Anterior cingulate cortex (tissue), 58 donors: ENCODE measurements around the gene TMEM245.

ENCODE experiments used
- DNase-seq, 58 donors: peaks; one replicate each; lab custom pipeline; 2025; lab: John Stamatoyannopoulos, UW

The TMEM245 gene

DNA sequence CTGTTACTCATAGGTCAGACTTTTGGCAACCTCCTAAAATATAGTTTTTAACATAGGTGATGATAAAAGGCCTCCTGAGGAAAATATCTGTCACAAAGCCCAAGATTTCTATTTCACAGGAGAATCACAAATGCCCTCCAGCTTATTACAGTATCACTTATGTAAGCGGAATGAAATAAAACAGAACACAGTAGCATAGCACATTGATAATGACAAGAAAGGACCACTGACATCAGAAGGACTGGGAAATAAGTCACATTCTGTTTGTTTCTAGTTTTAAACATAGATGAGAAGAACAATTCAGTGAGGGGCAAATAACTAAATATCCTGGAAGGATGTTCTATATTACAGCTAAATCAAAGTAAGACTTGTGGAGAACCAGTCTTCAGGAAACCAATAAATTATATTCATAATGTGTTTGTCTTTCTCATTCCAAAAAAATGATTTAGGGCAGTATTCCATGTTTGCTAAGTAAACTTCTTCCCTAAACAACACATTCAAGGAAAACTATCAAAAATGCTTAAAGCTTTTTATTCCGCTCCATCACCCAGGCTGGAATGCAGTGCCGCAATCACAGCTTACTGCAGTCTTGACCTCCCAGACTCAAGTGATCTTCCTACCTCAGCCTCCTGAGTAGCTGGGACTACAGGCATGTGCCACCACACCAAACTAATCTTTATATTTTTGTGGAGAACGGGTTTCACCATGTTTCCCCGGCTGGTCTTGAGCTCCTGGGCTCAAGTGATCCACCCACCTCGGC, 85.6 kb downstream of the TMEM245 start:
- DNase-seq = no peak

DNA sequence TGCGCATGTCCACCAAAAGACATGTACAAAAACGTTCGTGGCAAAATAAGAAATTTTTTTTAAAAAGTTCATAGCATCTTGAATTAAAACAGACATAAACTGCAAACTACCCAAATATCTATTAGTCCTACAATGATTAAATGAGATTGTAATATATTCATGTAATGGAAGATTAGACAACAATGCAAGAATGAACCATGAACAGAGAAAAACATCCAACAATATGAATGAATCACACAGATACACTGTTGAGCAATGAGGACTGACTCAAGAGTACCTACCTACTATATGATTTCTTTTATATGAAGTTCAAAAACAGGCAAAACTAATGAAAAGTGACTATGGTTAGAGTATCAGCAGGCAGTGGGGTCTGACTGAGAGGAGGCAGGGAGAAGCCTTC, 88.5 kb downstream of the TMEM245 start:
- no peak for DNase-seq

DNA sequence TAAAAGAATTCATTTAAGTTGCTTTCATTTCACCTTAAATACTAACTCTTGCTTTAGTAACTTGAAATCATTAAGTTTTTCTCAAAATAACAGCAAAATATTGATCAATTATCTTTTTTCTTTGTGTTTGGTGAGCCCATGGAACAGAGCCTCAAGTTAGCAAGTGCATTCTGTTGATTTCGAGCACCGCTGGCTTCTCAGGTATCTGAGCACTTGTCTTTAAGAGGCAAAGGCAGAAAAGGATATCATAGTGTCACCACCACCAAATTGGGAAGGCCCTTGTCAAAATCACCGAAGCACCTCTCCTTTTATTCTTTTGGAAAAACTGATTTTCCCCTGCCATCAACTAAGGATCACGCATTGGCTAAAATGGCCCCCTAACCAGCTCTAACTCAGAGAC, 89.3 kb downstream of the TMEM245 start:
- DNase-seq = no peak

DNA sequence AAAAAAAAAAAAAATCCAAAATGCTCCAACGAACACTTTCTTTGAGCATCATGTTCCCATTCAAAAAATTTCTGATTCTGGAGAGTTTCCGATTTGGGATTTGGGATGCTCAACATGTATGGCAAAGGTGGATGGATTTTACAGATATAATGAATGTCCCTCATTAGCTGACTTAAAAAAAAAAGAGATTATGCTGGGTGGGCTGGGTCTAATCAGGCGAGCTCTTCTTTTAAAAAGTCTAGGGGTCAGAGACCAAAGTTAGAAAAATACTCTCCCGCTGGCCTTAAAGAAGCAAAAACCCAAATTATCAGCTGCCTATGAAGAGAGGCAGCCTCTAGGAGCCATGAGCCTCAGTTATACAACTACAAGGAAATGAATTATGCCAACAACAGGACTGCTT, 91.3 kb downstream of the TMEM245 start:
- DNase-seq = no peak

DNA sequence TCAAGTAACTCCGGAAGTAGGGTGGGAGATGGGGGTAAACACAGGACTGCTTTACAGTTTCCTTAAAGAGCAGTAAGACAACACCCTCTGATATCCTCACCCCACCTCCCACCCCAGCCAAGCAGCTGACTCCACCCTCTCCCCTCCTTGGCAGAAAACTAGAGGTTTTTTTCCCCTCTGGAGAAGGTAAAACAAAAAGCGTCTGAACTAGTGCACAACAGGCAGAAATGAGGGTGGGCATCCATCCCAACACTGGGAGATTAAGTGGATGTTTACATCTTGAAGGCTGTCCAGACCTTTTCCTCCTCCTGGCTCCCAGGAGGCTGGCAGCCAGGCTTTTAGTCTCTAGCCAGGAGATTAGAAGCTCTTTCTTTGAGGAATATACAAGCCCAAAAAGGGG, 92.6 kb downstream of the TMEM245 start:
- DNase-seq = no peak

DNA sequence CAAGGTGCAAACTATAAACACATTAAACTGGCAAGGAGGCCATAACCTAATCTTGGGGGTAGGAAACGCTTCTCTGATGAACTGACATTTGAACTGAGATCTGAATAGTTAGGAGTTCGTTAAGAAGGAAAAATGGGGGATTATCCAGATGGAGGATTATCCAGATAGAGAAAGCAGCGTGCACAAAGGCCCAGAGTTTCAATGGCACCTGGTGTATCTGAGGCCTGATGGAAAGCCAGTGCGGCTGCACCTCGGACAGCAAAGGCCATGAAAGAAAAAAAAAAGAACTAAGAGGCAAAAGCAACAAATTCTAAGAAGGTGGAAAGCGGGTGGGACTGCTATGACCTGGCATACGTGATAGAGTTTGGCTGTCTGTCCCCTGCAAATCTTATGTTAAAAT, 93.4 kb downstream of the TMEM245 start:
- DNase-seq = no peak

DNA sequence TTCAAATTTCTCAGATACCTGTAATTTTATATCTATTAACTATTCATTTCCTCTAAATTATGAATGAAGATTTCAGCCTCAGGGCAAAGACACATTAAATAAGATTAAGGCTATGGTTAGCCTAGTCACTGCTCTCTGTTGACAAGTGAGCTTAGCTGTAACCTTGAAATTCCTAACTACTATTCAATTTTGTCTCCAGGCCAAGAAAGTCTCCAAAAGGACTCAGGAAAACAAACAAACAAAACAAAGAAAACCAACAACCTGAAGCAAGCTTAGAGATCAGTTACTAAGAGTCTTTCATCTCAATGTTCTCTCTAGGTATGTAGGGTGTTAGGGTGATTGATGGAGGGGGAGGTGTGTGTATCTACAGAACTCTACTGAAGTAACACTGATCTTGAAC, 96.9 kb downstream of the TMEM245 start:
- no peak for DNase-seq

DNA sequence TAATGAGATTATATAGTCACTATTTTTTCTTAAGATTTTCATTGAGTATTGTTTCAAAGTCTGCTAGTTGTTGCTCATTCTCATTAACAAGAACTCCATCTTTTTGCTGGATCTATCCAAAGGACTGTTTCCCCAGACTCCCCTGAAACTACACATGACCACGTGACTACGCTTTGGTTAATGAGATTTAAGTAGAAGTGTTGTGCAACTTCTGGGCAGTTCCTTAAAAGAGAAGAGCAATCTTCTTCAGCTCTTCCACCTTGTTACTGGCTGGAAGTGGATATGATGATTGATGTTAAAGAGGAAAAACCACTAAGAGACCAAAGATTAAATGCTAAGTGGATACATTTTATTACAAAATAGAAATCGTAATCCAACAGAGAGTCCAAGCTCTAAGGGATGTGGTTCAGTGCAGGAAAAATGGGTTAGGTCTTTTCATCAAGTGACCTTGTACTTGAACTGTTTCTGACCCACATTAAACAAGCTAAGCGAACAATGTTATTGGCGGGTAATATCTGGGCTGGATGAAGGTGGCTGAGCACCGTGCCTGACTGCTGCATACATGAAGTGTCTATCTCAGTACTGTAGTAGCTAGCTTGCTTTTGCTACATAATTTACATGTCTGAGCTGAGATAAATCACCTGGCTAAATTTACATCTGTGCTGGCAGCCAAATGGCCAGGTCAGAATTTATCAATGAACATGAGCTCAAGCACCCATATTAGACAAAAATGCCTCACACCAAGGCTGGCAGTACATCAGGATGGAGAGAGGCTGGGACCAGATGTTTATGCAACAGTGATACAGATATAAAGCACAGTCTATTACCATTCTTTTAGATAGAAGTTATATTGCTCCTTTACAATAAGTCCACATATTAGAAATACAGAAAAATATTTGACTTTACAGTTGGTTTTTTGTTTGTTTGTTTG, 98.9 kb downstream of the TMEM245 start:
- no peak for DNase-seq

DNA sequence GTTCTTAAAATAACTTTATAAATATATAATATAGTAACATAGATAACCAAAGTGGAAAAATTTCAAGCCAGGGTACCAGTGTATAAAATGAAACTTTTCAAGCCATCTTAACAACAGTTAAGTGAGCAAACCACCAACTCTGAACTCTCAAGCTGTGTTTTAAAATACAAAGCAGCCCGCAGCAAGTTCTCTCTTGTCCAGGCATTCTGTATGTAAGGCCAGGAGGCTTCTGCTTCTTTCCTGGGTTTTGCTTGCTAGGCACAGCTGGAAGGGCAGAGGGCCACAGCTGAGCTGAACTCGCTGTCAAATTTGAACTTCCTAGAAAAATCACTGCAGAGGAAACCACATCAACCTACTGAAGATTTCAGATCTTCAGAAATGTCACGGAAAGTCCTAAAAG, 99.6 kb downstream of the TMEM245 start:
- DNase-seq = no peak

DNA sequence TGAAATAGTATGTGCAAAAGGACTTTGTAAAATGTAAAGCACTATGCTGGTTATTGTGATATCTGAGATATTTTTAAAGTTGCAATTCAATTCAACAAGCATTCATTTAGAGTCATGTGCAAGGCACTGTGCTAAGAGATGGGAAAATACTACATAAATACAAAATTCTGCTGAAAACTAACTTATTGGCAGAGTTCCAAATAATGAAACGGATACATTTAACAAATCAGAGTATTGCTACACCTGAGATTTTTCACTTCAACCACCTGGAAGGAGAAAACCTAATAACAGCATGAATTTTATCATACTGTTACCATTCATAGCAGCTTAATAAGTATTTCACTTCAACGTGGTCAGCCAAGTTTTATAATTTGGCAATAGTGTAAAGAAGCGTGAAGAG, 100.3 kb downstream of the TMEM245 start:
- no peak for DNase-seq

DNA sequence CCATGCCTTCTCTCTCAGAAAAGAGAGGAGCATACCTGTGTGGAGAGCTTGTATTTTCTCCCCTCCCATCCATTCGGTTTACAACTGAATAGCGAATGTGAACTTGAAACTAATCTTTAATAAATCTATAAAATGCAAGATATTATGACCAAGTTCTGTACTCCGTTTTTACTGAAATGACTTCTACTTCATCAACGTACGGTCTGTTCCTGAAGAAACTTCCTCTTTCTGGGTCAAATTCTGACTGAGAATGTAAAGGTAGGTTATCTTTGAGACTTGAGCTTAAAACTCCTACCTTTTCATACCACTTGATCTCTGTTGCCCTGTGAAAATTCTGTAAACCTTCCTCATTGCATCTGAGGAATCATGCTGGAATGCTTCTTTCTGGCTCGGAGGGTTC, 102.3 kb downstream of the TMEM245 start:
- no peak for DNase-seq

DNA sequence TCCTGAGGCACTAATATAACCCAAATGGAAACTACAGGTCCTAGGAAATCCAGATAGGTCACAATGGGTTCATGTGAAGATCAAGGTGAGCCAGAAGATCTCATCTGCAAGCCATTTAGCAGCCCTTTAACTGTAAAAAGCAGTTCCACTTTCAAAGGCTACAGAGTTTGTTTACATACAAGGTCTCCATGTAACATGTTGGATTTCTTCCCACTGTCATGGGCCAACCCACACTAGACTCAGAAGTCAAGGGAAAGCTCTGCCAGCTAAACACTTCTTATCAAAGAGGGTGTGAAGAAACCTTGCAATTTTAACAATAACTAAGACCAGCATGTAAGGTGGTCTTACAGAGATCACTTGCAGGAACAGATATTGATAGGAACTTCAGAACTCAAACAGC, 102.7 kb downstream of the TMEM245 start:
- no peak for DNase-seq

DNA sequence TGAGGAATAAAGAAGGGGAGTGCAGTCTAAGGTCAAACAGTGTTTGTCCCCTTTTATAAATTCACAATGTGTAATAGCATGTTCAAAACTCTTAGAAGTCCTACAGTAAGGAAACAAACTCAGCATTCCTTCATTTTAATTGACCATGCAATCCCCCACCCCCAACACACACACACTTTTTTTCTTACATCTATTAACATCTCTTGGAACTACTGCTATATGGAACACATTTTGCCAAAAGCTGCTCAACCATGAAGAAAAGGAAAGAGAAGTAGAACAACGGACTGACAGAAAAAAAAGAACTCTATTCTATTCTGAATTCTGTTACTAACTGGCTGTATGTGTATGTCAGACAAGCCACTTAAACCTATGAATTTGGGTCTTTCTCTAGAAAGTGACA, 103.6 kb downstream of the TMEM245 start:
- no peak for DNase-seq

DNA sequence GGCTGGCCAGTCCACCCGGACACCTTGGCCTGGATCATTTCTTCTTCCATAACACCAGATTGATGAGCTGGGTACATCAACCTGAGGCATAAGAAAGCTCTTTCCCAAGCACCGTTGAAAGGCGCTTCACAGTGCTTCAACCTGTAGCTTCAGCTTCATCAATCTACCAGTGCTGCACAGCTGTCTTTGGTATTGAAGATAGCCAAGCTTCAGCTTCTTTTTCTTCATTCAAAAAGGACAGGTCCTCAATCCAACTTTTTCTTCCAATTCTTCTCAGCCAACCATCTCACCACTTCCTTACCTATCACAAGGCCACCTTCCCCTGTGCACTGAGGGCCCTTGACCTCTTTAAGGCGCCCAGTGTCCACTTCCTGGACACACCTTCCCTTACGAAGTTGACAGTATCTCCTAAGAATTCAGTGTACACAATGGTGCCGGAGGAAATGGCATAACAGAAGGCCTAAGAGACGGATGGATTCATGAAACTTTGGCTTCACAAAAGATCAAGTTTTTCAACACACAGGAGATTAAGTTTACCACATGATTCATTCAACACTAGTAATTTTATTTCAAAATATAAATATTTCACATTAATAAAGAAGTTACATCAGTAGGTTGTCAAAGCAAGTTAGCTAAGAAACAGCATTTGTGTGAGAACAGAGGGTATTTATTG, 105.0 kb downstream of the TMEM245 start:
- no peak for DNase-seq

DNA sequence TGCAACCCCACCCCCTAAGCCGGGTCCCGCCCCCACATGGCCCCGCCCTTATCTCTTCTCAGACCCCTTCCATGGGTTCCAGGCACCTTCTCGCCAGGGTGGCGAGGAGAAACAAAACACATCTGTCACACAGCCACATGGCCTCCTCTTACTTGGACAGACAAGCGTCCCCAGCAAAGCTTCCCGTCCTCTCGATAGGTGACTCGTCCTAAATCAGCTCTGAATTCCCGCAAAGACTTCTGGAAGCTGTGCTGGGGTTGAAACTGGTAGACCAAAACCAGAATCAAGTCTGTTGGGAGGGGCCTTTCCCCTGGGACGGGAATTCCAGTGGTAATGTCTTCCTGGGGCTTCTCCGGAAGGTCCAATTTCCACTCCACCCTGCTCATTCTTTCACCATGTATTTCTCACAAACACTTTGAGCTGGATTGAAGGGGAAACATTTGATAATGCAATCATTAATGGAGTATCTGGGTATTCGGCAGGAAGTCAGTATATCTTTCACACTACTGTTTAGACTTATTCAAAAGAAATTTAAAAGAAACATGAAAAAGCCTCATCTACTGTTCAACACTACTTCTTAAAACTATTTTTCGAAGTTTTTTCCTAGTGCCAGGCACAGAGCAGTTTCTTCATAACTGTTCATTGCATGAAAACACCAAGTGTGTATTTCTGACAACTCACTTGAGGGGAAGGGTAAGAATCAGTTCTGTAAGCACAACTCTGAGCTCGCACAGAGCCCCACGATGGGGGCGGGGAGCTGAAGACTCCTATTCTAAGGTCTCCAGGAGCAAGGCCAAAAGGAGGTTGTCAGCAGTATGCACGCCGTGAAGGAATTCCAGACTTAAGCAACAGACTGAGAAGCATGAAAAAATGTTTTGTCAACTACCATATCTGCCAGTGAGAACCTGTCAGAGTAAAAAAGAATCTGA, 105.8 kb downstream of the TMEM245 start:
- peak in 4 of 58 donors; percentile 2 to 83 (median 31) for DNase-seq

DNA sequence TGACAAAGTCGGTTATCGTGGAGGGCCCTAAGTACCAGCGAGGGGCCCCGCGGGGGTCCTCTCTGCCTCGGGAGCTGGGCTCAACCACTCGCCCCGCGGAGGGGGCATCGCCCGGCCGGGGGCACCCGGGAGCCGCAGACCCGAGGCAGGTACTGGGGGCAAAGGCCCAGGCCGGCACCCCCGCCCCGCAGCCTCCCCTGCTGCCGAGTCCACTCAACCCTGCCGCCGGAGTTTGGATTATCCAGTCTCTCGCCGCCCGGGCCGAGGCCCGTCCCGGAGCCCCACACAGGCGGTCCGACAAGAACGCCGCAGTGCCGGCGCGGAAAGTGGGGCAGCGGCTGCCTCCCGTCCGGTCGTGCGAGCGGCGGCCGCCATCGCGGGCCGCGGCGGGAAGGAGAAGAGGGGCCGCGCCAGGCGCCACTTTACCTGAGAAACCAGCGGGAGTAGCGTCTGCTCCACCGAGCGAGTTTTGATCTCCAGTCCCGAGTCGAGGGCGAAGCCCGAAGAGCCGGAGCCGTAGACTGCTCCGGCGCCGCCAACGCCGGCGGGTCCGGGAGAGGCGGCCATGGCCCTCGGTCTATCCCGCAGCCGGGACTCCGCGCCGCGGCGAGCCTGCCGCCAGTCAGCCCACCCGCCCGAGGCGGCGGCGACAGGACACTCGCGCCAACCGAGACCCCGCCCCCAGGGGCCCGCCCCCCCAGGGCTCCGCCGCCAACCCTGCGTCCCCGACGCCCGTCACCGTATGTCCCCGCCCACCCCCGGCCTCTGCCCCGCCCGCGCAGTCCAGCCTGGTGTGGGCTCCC, 106.7 kb downstream of the TMEM245 start, which contains the start of gene CTNNAL1:
TSS of gene CTNNAL1 (minus strand) at position 624 of the 803 bp plus-strand sequence. CDS start at position 567, 57 bp downstream.
- DNase-seq = peak; percentile 26 to 94 (median 86)

DNA sequence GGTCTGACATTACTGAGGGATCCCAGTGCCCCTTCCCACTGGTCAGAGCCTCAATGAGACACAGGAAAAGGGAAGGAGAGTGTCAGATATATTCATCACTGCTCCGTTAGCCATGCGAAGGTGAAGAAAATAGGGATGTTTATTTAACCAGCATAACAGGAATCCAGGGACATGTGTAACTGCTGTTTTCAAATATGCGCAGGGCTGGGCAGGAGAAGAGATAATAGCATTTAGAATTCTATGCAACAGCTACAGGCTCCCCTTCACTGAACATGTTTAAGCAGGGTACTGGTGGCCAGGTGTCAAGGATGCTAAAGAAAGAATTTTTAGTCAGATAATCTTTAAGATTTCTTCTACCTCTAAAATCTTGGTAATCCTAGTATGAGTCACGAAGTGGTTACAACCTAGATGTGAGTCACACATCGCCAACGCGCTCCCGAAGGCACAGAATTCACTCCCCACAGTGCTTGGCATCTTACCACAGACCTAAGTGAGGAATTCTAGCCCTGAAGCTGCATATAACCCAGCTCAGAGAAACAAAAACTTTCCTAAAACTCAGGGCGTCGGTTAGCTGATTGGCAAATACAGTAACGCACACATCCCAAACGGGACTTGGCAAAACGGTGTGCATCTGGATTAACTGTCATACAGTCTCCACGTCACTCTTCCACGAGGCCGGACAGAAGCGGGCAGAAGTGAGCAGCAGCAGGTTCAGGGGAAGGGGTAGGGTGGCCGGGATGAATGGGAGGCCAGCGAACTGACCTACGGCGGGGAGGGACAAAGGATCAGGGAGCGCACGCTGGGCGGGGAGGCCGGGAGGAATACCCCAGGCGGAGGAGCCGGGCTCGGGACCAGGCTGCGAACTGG, 107.5 kb downstream of the TMEM245 start:
- peak in 48 of 58 donors; percentile 5 to 70 (median 32) for DNase-seq

DNA sequence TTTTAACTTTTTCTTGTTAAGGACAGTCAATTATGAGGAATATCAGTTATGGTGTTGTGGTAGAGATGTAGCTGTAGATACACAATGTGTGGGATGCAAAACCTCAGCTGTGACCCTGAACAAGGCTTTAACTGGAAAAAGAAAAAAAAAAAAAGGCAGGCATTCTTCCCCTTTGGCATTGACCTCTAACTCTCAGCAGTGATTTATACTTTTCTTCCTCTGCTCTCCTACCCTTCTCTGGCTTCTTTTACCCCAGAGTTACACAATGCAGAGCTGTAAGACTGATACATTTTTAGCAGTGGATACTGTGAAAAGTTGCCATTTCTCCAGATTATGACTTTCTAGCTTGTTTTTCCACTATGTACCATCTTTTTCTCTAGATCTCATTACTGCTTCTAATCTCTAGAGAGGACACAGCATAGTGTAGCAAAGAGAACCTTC, 108.5 kb downstream of the TMEM245 start:
- no peak for DNase-seq
